ENCODE results near the gene ZNF738.

ZNF738 gene

GRCh38 chr19:21352830-21353229 is 6.0 kb upstream of the ZNF738 start:
- Mint-ChIP-seq H3K27ac (no peak overlapping the region), H3K9me3 (peaks cover 66% of the 10 kb centered on the region), H3K4me3 (no peak overlapping the region), H3K4me1 (no peaks in the 10 kb centered on the region), H3K27me3 (ENCODE audit: low read depth, poor library complexity) (peaks cover 7% of the 10 kb centered on the region), H3K36me3 (ENCODE audit: low read depth) (no peaks in the 10 kb centered on the region)
- DNase-seq = no peak
- no peak for TF ChIP-seq CTCF (IDR thresholded peaks at IDR 0.05)

- Mint-ChIP-seq H3K27me3 (ENCODE audit: low read depth, poor library complexity) (peaks cover 8% of the 10 kb centered on the region), H3K27ac (no peak overlapping the region), H3K4me3 (peak overlapping the region; percentile 30), H3K36me3 (ENCODE audit: low read depth) (peaks cover 89% of the 10 kb centered on the region), H3K4me1 (no peaks in the 10 kb centered on the region), H3K9me3 (peaks cover 97% of the 10 kb centered on the region)
- DNase-seq = no peak
- TF ChIP-seq CTCF (IDR thresholded peaks at IDR 0.05) = no peak
Measured at GRCh38 chr19:21362291-21362690, 3.5 kb downstream of the ZNF738 start.

- Mint-ChIP-seq H3K27me3 (ENCODE audit: low read depth, poor library complexity) (peaks cover 3% of the 10 kb centered on the region), H3K27ac (no peak overlapping the region), H3K9me3 (peaks cover 94% of the 10 kb centered on the region), H3K4me1 (no peaks in the 10 kb centered on the region), H3K36me3 (ENCODE audit: low read depth) (peaks cover 87% of the 10 kb centered on the region), H3K4me3 (no peak overlapping the region)
- no peak for DNase-seq
- TF ChIP-seq CTCF (IDR thresholded peaks at IDR 0.05) = no peak
Measured at GRCh38 chr19:21383980-21384582, 25.3 kb downstream of the ZNF738 start.

- Mint-ChIP-seq H3K9me3 (peaks cover 96% of the 10 kb centered on the region), H3K27me3 (ENCODE audit: low read depth, poor library complexity) (peaks cover 8% of the 10 kb centered on the region)
Measured at GRCh38 chr19:21396121-21396520, 37.3 kb downstream of the ZNF738 start.

GRCh38 chr19:21396893-21397572 is 38.2 kb downstream of the ZNF738 start, which contains the start of gene ZNF493:
Gene ZNF493, plus strand, starts transcription at chr19:21397133. Its CDS starts 105 bp downstream, at chr19:21397238.
- Mint-ChIP-seq H3K4me1 (peaks cover 10% of the 10 kb centered on the region), H3K36me3 (ENCODE audit: low read depth) (peaks cover 77% of the 10 kb centered on the region), H3K27me3 (ENCODE audit: low read depth, poor library complexity) (peaks cover 8% of the 10 kb centered on the region), H3K9me3 (peaks cover 92% of the 10 kb centered on the region), H3K4me3 (peak within 1 kb of the TSS; percentile 99), H3K27ac (peak within 1 kb of the TSS; percentile 99)
- DNase-seq = peak; percentile 83
- no peak for TF ChIP-seq CTCF (IDR thresholded peaks at IDR 0.05)

More at GRCh38 chr19:21396121-21396520, 37.3 kb downstream of the ZNF738 start:
- Mint-ChIP-seq H3K27ac (no peak overlapping the region), H3K4me1 (peaks cover 10% of the 10 kb centered on the region), H3K36me3 (ENCODE audit: low read depth) (peaks cover 71% of the 10 kb centered on the region), H3K4me3 (no peak overlapping the region)
- TF ChIP-seq CTCF (IDR thresholded peaks at IDR 0.05) = no peak
- no peak for DNase-seq
